VCaP (cell line): ENCODE measurements around the gene TMEM250.

Source experiments
- H3K27ac ChIP-seq: fragments of 450-650 bp; 2 replicates; pipeline ENCODE4 v1.5.1; 2017
- TF ChIP-seq, protein P1 (sequence below): fragments of 450-650 bp; conservative IDR thresholded peaks from 2 replicates; pipeline ENCODE4 v1.5.1; 2017; ENCODE audit warnings: mild to moderate bottlenecking, moderate library complexity

The TMEM250 gene

DNA sequence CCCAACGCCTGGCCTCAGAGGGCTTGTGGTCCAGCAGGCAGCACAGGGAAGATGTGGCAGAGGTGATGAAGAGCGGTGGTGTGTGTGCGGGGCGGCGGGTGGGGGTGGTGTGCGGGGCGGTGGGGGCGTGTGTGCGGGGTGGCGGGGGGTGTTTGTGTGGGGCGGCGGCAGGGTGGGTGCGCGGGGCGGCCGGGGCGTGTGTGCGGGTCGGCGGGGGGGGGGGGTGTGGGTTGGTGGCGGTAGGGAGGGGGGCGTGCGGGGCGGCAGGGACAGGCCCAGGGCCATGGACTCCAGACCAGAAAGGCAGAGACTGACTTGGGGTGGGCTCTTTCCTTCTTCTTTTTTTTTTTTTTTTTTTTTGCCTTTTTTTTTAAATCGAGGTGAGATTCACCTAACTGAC is 19.1 kb downstream of the TMEM250 start:
- no peak overlapping the region for H3K27ac ChIP-seq

DNA sequence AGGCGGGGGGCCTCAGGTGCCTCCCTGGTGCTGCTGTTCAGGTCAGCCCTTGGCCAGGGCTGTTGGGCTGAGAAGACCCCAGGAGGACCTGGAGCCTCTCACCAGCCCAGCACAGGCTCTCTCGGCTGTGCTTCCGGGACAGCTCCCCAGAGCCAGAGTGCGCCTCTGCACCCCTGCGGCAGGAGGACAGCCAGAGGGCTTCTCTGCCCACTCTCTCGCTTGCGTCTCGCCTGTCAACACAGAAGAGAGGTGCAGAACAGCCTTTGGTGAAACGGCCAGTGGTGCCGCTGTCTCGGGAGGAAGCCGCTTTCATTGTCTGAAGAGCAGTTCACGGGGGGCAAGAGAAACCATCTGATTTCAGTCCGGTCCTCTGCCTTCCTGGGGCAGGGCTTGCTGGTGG is 19.8 kb downstream of the TMEM250 start:
- H3K27ac ChIP-seq = no peak overlapping the region
- TF ChIP-seq, protein P1, sequence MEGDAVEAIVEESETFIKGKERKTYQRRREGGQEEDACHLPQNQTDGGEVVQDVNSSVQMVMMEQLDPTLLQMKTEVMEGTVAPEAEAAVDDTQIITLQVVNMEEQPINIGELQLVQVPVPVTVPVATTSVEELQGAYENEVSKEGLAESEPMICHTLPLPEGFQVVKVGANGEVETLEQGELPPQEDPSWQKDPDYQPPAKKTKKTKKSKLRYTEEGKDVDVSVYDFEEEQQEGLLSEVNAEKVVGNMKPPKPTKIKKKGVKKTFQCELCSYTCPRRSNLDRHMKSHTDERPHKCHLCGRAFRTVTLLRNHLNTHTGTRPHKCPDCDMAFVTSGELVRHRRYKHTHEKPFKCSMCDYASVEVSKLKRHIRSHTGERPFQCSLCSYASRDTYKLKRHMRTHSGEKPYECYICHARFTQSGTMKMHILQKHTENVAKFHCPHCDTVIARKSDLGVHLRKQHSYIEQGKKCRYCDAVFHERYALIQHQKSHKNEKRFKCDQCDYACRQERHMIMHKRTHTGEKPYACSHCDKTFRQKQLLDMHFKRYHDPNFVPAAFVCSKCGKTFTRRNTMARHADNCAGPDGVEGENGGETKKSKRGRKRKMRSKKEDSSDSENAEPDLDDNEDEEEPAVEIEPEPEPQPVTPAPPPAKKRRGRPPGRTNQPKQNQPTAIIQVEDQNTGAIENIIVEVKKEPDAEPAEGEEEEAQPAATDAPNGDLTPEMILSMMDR = no peak

More for the DNA sequence above, 19.1 kb downstream of the TMEM250 start:
- TF ChIP-seq, protein P1 = no peak

DNA sequence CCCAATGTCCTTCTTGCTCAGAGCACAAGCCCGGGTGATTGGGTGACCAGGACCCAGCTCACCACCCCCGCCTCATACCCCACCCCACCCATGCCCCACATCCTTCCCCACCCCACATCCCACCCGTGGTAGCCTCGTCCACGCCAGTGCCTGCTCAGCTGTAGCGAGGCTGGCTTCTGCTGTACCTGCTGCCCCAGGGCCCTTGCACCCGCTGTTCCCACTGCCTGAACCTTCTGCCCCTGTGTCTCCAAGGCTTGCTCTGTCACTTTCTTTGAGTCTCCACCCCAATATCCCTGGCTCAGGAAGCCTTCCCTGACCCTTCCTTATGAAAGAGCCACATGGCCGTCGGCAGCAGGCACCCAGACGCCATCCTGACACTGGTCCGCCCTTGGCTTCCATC is 20.5 kb downstream of the TMEM250 start:
- TF ChIP-seq, protein P1 = no peak

DNA sequence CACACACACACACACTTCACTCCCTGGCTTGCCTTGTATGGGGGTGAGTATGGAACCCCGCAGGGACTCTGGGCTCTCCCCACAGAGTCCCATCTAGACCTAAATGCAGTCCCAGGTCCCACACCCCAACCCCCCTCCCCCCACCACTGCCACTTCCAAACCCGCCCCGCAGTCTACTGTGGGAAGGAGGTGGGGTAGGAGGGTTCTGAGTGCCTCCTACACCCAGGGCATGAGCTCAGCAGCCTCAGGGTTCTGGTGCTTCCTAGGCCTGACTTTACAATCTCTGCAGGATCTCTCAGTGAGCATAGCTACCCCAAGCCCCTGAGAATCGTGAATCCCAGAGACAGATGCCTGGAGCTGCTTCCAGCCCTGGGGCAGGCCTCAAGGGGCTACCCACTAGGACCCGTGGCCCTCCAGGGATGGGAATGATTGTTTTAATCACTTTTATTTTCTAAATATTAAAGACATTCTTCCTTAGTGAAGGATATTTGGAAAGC is 22.1 kb downstream of the TMEM250 start:
- TF ChIP-seq, protein P1 = no peak
- peak overlapping the region; percentile 88; the same call in 1 of the 2 replicates for H3K27ac ChIP-seq

More for the DNA sequence above, 20.5 kb downstream of the TMEM250 start:
- H3K27ac ChIP-seq = no peak overlapping the region

DNA sequence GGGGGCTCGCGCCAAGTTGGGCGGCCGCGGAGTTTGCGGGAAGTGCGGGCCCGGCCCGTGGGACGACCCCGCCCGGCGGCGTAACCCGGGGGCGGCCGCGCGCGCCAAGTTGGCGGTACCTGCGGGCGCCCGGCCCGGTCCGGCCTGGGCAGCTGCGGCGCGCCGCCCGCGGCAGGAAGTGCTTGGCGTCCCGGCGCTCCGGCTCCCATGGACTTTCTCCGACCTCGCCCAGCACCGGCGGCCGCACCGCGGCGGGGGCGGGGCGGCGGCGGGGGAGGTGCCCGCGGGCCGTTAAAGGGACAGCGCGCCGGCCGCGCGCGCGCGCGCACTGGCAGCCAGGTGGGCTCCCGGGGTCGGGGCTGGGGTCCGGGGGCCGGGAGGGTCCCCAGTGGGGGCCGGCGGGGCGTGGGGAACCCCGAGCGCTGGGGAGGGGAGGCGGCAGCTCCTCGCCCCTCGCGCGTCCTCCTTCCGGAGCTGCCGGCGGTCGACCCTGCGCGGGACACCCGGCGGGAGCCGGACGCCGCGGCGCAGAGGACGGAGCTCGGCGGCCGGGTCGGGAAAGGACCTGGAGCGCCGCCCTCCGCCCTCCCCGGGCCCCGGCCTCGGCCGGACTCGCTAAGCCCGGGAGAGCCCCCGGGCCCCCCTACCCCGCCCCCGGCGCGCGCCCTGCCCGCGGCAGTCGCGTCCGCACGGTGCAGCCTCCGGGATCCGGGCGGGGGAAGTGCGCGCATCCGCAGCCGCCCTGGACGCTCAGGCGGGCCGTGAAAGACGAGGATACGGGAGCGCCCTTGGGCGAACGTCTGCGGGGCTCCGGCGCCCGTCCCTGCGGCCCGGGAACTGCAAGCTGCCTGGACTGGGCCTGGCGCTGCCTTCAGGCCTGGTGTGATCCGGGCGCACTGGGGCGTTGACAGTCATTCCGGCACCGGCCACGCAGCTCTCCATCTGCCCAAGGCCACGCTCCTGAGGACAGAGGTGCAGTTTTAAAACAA is 23.3 kb downstream of the TMEM250 start, which contains the start of gene NACC2:
Gene NACC2 (minus strand): TSS at position 220 of the 989 bp plus-strand sequence. CDS start 44,768 bp downstream, outside the sequence.
- TF ChIP-seq, protein P1 = no peak; the same call in 1 of the 2 replicates

DNA sequence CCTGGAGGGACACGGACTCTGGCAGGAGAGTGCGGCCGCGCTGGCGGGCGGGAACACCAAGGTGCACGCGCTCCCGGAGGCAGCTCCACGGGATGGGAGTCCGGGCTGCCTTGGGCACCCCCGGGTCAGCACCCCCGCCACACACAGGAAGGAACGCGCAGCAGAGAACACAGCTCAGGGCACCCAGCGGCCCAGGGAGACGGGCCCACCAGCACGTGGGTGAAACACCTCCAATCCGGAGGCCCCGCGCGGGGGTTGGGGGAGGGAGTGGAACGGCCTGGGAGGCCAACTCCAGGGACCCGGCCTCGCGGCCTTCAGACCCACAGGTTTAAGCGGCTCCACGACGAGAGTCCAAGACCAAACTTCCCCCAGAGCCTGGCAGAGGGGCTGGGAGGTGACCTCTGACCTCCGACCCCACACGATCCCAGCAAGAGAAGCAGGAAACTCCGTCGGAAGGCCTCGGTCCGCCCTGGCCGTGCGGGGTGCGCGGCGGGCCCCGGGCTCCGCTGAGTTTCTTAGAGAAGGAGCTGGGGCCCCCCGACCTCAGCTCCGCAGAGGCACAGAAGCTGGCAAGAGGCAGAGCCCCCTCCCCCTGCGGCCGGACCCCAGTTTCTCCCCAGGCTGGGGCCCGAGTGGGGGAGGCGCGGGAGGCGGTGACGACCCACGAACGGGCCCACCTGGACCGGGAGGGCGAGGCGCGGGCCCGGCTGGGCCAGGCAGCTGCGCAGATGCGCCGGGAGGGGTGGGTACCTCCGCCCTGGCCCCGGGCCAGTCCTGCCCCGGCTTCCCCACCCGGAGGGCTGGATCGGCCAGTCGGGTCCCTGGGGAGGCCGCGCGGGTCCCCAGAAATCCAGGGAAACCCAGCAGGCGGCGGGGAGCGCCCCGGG is 24.4 kb downstream of the TMEM250 start:
- peak overlapping the region; percentile 88 for H3K27ac ChIP-seq
- TF ChIP-seq, protein P1 = no peak

More for the DNA sequence above, 23.3 kb downstream of the TMEM250 start, which contains the start of gene NACC2:
- peak within 1 kb of the TSS; percentile 88 for H3K27ac ChIP-seq
